HK-2 (cell line): Measurements from ENCODE around the gene SERTAD2.

Experiments
- DNase-seq: peaks from one replicate; pipeline ENCODE4 v3.0.0-alpha.2; 2018; ENCODE audit not compliant: unreplicated experiment

Gene SERTAD2

GRCh38 chr2:64608867-64609226 is 44.9 kb downstream of the SERTAD2 start:
- DNase-seq, result no peak

- DNase-seq, result no peak
Observed at GRCh38 chr2:64607381-64608304, 46.1 kb downstream of the SERTAD2 start.

- DNase-seq, result peak; percentile 58
Observed at GRCh38 chr2:64606479-64607363, 47.0 kb downstream of the SERTAD2 start.

GRCh38 chr2:64605991-64606478 is 47.7 kb downstream of the SERTAD2 start:
- no peak for DNase-seq

GRCh38 chr2:64605026-64605471 is 48.7 kb downstream of the SERTAD2 start:
- DNase-seq, result no peak

- DNase-seq, result no peak
Observed at GRCh38 chr2:64604155-64604554, 49.6 kb downstream of the SERTAD2 start.

- no peak for DNase-seq
Observed at GRCh38 chr2:64602436-64602835, 51.3 kb downstream of the SERTAD2 start.

GRCh38 chr2:64601785-64602391 is 51.8 kb downstream of the SERTAD2 start:
- no peak for DNase-seq

- no peak for DNase-seq
Observed at GRCh38 chr2:64601034-64601754, 52.5 kb downstream of the SERTAD2 start.

- no peak for DNase-seq
Observed at GRCh38 chr2:64599469-64599868, 54.2 kb downstream of the SERTAD2 start.

GRCh38 chr2:64598226-64598625 is 55.5 kb downstream of the SERTAD2 start:
- no peak for DNase-seq

GRCh38 chr2:64595397-64596176 is 58.1 kb downstream of the SERTAD2 start:
- no peak for DNase-seq

- DNase-seq, result no peak
Observed at GRCh38 chr2:64594226-64594989, 59.3 kb downstream of the SERTAD2 start.

- DNase-seq, result no peak
Observed at GRCh38 chr2:64593035-64593655, 60.6 kb downstream of the SERTAD2 start.

GRCh38 chr2:64591188-64591587 is 62.5 kb downstream of the SERTAD2 start:
- no peak for DNase-seq

- no peak for DNase-seq
Observed at GRCh38 chr2:64587561-64587960, 66.2 kb downstream of the SERTAD2 start.

- DNase-seq, result no peak
Observed at GRCh38 chr2:64586883-64587481, 66.7 kb downstream of the SERTAD2 start.

GRCh38 chr2:64586054-64586453 is 67.7 kb downstream of the SERTAD2 start:
- no peak for DNase-seq

GRCh38 chr2:64582774-64583340 is 70.9 kb downstream of the SERTAD2 start:
- no peak for DNase-seq
